K562 (cell line): ENCODE results near the gene SH3D19. TPM values are rescaled to one million over a fixed set of nuclear protein-coding genes. Genes with fewer than 3 reads are reported as not detected.
A peak's percentile ranks its signal among the peaks of the same experiment; 100 is the strongest.

Experiments
- COPS2 ChIP-seq: fragments of 450-650 bp; conservative IDR thresholded peaks from 2 replicates; pipeline ENCODE4 v1.6.1; 2016; ENCODE audit warnings: mild to moderate bottlenecking, moderate library complexity
- CREB3 ChIP-seq: fragments of 450-650 bp; conservative IDR thresholded peaks from 2 replicates; pipeline ENCODE4 v1.6.1; 2016; ENCODE audit warnings: missing genetic modification characterization, low read depth, mild to moderate bottlenecking, missing compliant biosample characterization, moderate library complexity
- DPF2 ChIP-seq: fragments of 450-650 bp; IDR thresholded peaks from 2 replicates; pipeline ENCODE4 v1.6.1; 2016
- HMGN3 ChIP-seq: IDR thresholded peaks from 2 replicates; pipeline ENCODE4 v1.6.1; 2011; ENCODE audit warnings: borderline replicate concordance, low read depth, mild to moderate bottlenecking, mixed read lengths, low read length; ENCODE audit not compliant: insufficient read length; ENCODE audit errors: extremely low read depth
- ILK ChIP-seq: fragments of 450-650 bp; IDR thresholded peaks from 2 replicates; pipeline ENCODE4 v1.6.1; 2016; ENCODE audit warnings: missing genetic modification characterization, low read depth, mild to moderate bottlenecking, missing compliant biosample characterization, moderate library complexity, borderline replicate concordance
- PATZ1 ChIP-seq: fragments of 250-450 bp; sonication (Bioruptor Pico); IDR thresholded peaks from 2 replicates; pipeline ENCODE4 v1.5.0; 2020; ENCODE audit warnings: mild to moderate bottlenecking, borderline replicate concordance
- PHTF2 ChIP-seq: fragments of 250-450 bp; sonication (Bioruptor Pico); IDR thresholded peaks from 2 replicates; pipeline ENCODE4 v1.5.0; 2021; ENCODE audit warnings: mild to moderate bottlenecking
- RERE ChIP-seq: sonication (generic); formaldehyde crosslinking; IDR thresholded peaks from 2 replicates; pipeline ENCODE4 v1.8.0; 2023; ENCODE audit warnings: missing genetic modification reagents, mild to moderate bottlenecking, borderline replicate concordance
- SFPQ ChIP-seq: fragments of 200-400 bp; formaldehyde crosslinking; IDR thresholded peaks from 2 replicates; pipeline ENCODE4 v1.6.1; 2017; ENCODE audit warnings: mild to moderate bottlenecking, low read depth, low read length, moderate library complexity
- SNIP1 ChIP-seq: fragments of 450-650 bp; IDR thresholded peaks from 2 replicates; pipeline ENCODE4 v1.7.1; 2017; ENCODE audit warnings: low read depth, mild to moderate bottlenecking
- SRSF3 ChIP-seq: fragments of 200-400 bp; formaldehyde crosslinking; IDR thresholded peaks from 2 replicates; pipeline ENCODE4 v1.6.1; 2016; ENCODE audit warnings: mild to moderate bottlenecking, low read length, moderate library complexity; ENCODE audit not compliant: insufficient read depth
- TBP ChIP-seq: optimal IDR thresholded peaks from 2 replicates; pipeline ENCODE3; 2011; ENCODE audit warnings: low read depth, low read length, improper control_type of control experiment
- ZBTB17 ChIP-seq: fragments of 450-650 bp; formaldehyde crosslinking; IDR thresholded peaks from 2 replicates; pipeline ENCODE4 v1.4.0; 2020; ENCODE audit warnings: mild to moderate bottlenecking
- ZNF140 ChIP-seq: fragments of 250-450 bp; sonication (Bioruptor Pico); IDR thresholded peaks from 2 replicates; pipeline ENCODE4 v1.8.0; 2021; ENCODE audit warnings: moderate library complexity, mild to moderate bottlenecking, inconsistent platforms
- ZNF57 ChIP-seq: fragments of 450-650 bp; formaldehyde crosslinking; IDR thresholded peaks from 2 replicates; pipeline ENCODE4 v1.4.0; 2020; ENCODE audit warnings: mild to moderate bottlenecking, moderate library complexity
- ZNF830 ChIP-seq: fragments of 250-450 bp; sonication (Bioruptor Pico); IDR thresholded peaks from 2 replicates; pipeline ENCODE4 v1.5.0; 2021; ENCODE audit warnings: mild to moderate bottlenecking
- polyA plus RNA-seq, 8 experiments: library from polyadenylated mRNA; depleted of rRNA in 4 of 8; stranded (reverse) in 5 of 8; unstranded in 3 of 8; fragments of >200 nt; fragmentation: Nextera tagmentation in 2 of 8; fragmentation: Illumina TruSeq in 1 of 8; extraction: Ambion mirVana in 2 of 8; extraction: Trizol in 1 of 8; gene quantifications; 2 replicates each; pipeline versions ENCODE4 v1.2.1 to v1.2.3, GENCODE V29; 2011 to 2014; ENCODE audit warnings: inconsistent platforms in 1 of 8, missing spikeins in 1 of 8
- total RNA-seq, 7 experiments: library from RNA; depleted of rRNA in 6 of 7; stranded (reverse); fragments of >200 nt in 6 of 7; fragmentation: Illumina TruSeq in 2 of 7; extraction: Trizol in 2 of 7; gene quantifications; 2 replicates each; pipeline versions ENCODE4 v1.2.1 to v1.2.3, GENCODE V29; 2011 to 2021; ENCODE audit warnings: low replicate concordance in 1 of 7

The SH3D19 gene
- total and polyA plus RNA-seq, 9 of the 15 experiments (the other 6 are each of a cell fraction or from before 2014, with no cell fraction given), result 0.42 to 2.2 (median 1.1) TPM; not detected in 6

GRCh38 chr4:151099229-151099975, 226.0 kb downstream of the SH3D19 start, which contains the start of gene RPS3A (continued):
- TF ChIP-seq ZNF830 (CRISPR knock-in tag) (no peak), DPF2 (peak; percentile 32; the same call in 1 of the 2 replicates), PHTF2 (CRISPR knock-in tag) (no peak), PATZ1 (CRISPR knock-in tag) (no peak), COPS2 (no peak), SNIP1 (peak; percentile 96), ILK (tag) (no peak), SFPQ (no peak), SRSF3 (no peak; the same call in 1 of the 2 replicates), HMGN3 (peak; percentile 76), CREB3 (tag) (0 out of 2 replicates have a peak, but pooled peaks have one; percentile 49), TBP (peak; percentile 99), ZNF140 (CRISPR knock-in tag) (no peak), ZNF57 (no peak), ZBTB17 (CRISPR knock-in tag) (0 out of 2 replicates have a peak, but pooled peaks have one; percentile 48), RERE (CRISPR knock-in tag) (0 out of 2 replicates have a peak, but pooled peaks have one; percentile 77)
